ENCODE results near the gene CUL7.
A peak's percentile ranks its signal among the peaks of the same experiment; 100 is the strongest.

DNA sequence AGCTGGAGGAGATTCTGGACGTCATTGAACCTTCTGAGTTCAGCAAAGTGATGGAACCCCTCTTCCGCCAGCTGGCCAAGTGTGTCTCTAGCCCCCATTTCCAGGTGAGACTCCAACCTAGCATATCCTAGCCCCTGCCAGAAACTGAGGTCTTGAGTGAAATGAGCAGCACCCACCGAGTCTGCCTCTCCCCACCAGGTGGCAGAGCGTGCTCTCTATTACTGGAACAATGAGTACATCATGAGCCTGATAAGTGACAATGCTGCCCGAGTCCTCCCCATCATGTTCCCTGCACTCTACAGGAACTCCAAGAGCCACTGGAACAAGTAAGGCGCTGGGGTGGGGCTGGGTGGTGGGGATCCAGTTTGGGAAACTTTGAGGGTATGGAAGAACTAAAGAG is 44.5 kb downstream of the CUL7 start:
- TF ChIP-seq, protein P1, sequence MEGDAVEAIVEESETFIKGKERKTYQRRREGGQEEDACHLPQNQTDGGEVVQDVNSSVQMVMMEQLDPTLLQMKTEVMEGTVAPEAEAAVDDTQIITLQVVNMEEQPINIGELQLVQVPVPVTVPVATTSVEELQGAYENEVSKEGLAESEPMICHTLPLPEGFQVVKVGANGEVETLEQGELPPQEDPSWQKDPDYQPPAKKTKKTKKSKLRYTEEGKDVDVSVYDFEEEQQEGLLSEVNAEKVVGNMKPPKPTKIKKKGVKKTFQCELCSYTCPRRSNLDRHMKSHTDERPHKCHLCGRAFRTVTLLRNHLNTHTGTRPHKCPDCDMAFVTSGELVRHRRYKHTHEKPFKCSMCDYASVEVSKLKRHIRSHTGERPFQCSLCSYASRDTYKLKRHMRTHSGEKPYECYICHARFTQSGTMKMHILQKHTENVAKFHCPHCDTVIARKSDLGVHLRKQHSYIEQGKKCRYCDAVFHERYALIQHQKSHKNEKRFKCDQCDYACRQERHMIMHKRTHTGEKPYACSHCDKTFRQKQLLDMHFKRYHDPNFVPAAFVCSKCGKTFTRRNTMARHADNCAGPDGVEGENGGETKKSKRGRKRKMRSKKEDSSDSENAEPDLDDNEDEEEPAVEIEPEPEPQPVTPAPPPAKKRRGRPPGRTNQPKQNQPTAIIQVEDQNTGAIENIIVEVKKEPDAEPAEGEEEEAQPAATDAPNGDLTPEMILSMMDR (IDR thresholded peaks at IDR 0.05 in 2 of 3, conservative IDR thresholded peaks at IDR 0.05 in 1 of 3; ENCODE audit: borderline replicate concordance in 1 of 3, insufficient read depth in 1 of 3, low read depth in 2 of 3, low read length in 2 of 3) = peak in 2 of 3 experiments; percentile 56 to 59; a peak in 4 of 6 replicates
- TF ChIP-seq POLR2AphosphoS5 (IDR thresholded peaks at IDR 0.05; ENCODE audit: low read depth, low read length) (no peak), FOSL1 (IDR thresholded peaks at IDR 0.05; ENCODE audit: low read depth) (no peak), RAD21 (IDR thresholded peaks at IDR 0.05; ENCODE audit: low read depth) (no peak; the same call in 1 of the 2 replicates), CEBPB (IDR thresholded peaks at IDR 0.05; ENCODE audit: low read depth) (no peak), YY1 (IDR thresholded peaks at IDR 0.05; ENCODE audit: extremely low read depth, insufficient replicate concordance, low read depth, low read length) (no peak), EZH2phosphoT487 (IDR thresholded peaks at IDR 0.05; ENCODE audit: borderline replicate concordance) (no peak), POLR2A (IDR thresholded peaks at IDR 0.05; ENCODE audit: borderline replicate concordance, extremely low read depth, insufficient read depth, insufficient read length) (no peak), EZH2 (IDR thresholded peaks at IDR 0.05) (no peak), ZFX (IDR thresholded peaks at IDR 0.05) (no peak), SIN3A (IDR thresholded peaks at IDR 0.05; ENCODE audit: low read depth) (no peak)
- TF ChIP-seq, protein P2, sequence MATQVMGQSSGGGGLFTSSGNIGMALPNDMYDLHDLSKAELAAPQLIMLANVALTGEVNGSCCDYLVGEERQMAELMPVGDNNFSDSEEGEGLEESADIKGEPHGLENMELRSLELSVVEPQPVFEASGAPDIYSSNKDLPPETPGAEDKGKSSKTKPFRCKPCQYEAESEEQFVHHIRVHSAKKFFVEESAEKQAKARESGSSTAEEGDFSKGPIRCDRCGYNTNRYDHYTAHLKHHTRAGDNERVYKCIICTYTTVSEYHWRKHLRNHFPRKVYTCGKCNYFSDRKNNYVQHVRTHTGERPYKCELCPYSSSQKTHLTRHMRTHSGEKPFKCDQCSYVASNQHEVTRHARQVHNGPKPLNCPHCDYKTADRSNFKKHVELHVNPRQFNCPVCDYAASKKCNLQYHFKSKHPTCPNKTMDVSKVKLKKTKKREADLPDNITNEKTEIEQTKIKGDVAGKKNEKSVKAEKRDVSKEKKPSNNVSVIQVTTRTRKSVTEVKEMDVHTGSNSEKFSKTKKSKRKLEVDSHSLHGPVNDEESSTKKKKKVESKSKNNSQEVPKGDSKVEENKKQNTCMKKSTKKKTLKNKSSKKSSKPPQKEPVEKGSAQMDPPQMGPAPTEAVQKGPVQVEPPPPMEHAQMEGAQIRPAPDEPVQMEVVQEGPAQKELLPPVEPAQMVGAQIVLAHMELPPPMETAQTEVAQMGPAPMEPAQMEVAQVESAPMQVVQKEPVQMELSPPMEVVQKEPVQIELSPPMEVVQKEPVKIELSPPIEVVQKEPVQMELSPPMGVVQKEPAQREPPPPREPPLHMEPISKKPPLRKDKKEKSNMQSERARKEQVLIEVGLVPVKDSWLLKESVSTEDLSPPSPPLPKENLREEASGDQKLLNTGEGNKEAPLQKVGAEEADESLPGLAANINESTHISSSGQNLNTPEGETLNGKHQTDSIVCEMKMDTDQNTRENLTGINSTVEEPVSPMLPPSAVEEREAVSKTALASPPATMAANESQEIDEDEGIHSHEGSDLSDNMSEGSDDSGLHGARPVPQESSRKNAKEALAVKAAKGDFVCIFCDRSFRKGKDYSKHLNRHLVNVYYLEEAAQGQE (IDR thresholded peaks at IDR 0.05; ENCODE audit: low read depth) = no peak
- TF ChIP-seq, protein P3, sequence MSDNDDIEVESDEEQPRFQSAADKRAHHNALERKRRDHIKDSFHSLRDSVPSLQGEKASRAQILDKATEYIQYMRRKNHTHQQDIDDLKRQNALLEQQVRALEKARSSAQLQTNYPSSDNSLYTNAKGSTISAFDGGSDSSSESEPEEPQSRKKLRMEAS (IDR thresholded peaks at IDR 0.05) = no peak
- TF ChIP-seq, protein P4, sequence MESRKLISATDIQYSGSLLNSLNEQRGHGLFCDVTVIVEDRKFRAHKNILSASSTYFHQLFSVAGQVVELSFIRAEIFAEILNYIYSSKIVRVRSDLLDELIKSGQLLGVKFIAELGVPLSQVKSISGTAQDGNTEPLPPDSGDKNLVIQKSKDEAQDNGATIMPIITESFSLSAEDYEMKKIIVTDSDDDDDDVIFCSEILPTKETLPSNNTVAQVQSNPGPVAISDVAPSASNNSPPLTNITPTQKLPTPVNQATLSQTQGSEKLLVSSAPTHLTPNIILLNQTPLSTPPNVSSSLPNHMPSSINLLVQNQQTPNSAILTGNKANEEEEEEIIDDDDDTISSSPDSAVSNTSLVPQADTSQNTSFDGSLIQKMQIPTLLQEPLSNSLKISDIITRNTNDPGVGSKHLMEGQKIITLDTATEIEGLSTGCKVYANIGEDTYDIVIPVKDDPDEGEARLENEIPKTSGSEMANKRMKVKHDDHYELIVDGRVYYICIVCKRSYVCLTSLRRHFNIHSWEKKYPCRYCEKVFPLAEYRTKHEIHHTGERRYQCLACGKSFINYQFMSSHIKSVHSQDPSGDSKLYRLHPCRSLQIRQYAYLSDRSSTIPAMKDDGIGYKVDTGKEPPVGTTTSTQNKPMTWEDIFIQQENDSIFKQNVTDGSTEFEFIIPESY (IDR thresholded peaks at IDR 0.05; ENCODE audit: extremely low read depth, insufficient replicate concordance, low read length) = no peak

Measured in HCT116 (cell line).